Measurements from ENCODE around the gene LTA. TPM values are rescaled to one million over a fixed set of nuclear protein-coding genes. Genes with fewer than 3 reads are reported as not detected.
A peak's percentile ranks its signal among the peaks of the same experiment; 100 is the strongest.

The LTA gene
- total RNA-seq, 1 experiment from 2014 or later, result 0.72 TPM

GRCh38 chr6:31617010-31617409 is 44.9 kb downstream of the LTA start:
- Histone ChIP-seq H3K27ac (ENCODE audit: low read length) (no peak overlapping the region), H3K4me3 (ENCODE audit: low read depth in 2 of 2, low read length in 2 of 2) (no peak overlapping the region), H3K27me3 (ENCODE audit: control insufficient read depth, insufficient read depth, low read length) (no peaks in the 10 kb centered on the region), H3K4me1 (ENCODE audit: control insufficient read depth, insufficient read depth, low read length) (peaks cover 4% of the 10 kb centered on the region), H3K9me3 (ENCODE audit: control insufficient read depth, insufficient read depth, low read depth, low read length) (no peaks in the 10 kb centered on the region), H3K36me3 (ENCODE audit: control insufficient read depth, insufficient read depth, low read length) (peaks cover 7% of the 10 kb centered on the region; the same call in 1 of the 2 replicates)
- no peak for ATAC-seq
- ChIA-PET POLR2A (interaction anchor here (0.6 kb wide), 2 partner anchors 29 to 59 kb away, joined by 6 to 10 read pairs; no protein-coding TSS in a partner anchor), CTCF (no interaction called here)
- DNase-seq (ENCODE audit: low read depth, low spot score), result no peak
- TF ChIP-seq REST (IDR thresholded peaks at IDR 0.05; ENCODE audit: insufficient read depth in 1 of 2, low read depth in 2 of 2, low read length in 1 of 2), result no peak
- TF ChIP-seq POLR2AphosphoS5 (IDR thresholded peaks at IDR 0.05; ENCODE audit: low read depth, low read length), result no peak
- TF ChIP-seq CTCF (IDR thresholded peaks at IDR 0.05), result no peak
- TF ChIP-seq SIN3A (IDR thresholded peaks at IDR 0.05; ENCODE audit: borderline replicate concordance, insufficient read depth, low read depth, low read length), result no peak
- in situ Hi-C loops (cut with HindIII; ENCODE audit: low pct_unique_long_range_greater_than_20kb, low sequenced_read_pairs) (no loop called here), intact Hi-C loops (cut with micrococcal nuclease; ENCODE audit: unreplicated experiment) (no loop called here)
- BruUV-seq (replicated peaks), result no TSS peak

- TSS peak; percentile 100 for BruUV-seq (replicated peaks)
- Histone ChIP-seq H3K27ac (ENCODE audit: low read length) (peak overlapping the region; percentile 92), H3K4me3 (ENCODE audit: low read depth in 2 of 2, low read length in 2 of 2) (peak overlapping the region; percentile 58 to 76), H3K4me1 (ENCODE audit: control insufficient read depth, insufficient read depth, low read length) (peaks cover 12% of the 10 kb centered on the region), H3K9me3 (ENCODE audit: control insufficient read depth, insufficient read depth, low read depth, low read length) (no peaks in the 10 kb centered on the region), H3K36me3 (ENCODE audit: control insufficient read depth, insufficient read depth, low read length) (peaks cover 15% of the 10 kb centered on the region), H3K27me3 (ENCODE audit: control insufficient read depth, insufficient read depth, low read length) (no peaks in the 10 kb centered on the region)
- ChIA-PET POLR2A (no interaction called here), CTCF (no interaction called here)
- ATAC-seq, result peak; percentile 93
- TF ChIP-seq SIN3A (IDR thresholded peaks at IDR 0.05; ENCODE audit: borderline replicate concordance, insufficient read depth, low read depth, low read length), result 0 out of 2 replicates have a peak, but pooled peaks have one; percentile 71
- TF ChIP-seq TCF7L2 (IDR thresholded peaks at IDR 0.05; ENCODE audit: low read depth, low read length), result no peak; the same call in 1 of the 2 replicates
- TF ChIP-seq POLR2AphosphoS5 (IDR thresholded peaks at IDR 0.05; ENCODE audit: low read depth, low read length), result peak; percentile 89
- no peak for TF ChIP-seq CTCF (IDR thresholded peaks at IDR 0.05)
- no peak for TF ChIP-seq REST (IDR thresholded peaks at IDR 0.05; ENCODE audit: insufficient read depth in 1 of 2, low read depth in 2 of 2, low read length in 1 of 2)
- intact Hi-C loops (cut with micrococcal nuclease; ENCODE audit: unreplicated experiment), result no loop called here
- DNase-seq (ENCODE audit: low read depth, low spot score), result peak; percentile 95
- in situ Hi-C loops (cut with HindIII; ENCODE audit: low pct_unique_long_range_greater_than_20kb, low sequenced_read_pairs), result no loop called here
Measured at GRCh38 chr6:31619805-31620585, 47.9 kb downstream of the LTA start.

Data from Panc1 (cell line).